Adrenal gland (tissue), 12 donors: ENCODE measurements around the gene CFAP65. TPM values are rescaled to one million over a fixed set of nuclear protein-coding genes. Genes with fewer than 3 reads are reported as not detected.

Experiments used
- DNase-seq, 7 donors: peaks; one replicate each; pipeline ENCODE4 v3.0.0-alpha.2; 2019 to 2020
- H3K27ac ChIP-seq, 5 donors: fragments of 200-600 bp; sonication (generic) in 4 of 5; 1 replicate in 3 of 5; 2 replicates in 2 of 5; pipeline versions ENCODE4 v1.5.1 to v1.8.0; 2016 to 2020; ENCODE audit warnings: mild to moderate bottlenecking in 1 of 5
- H3K27me3 ChIP-seq: fragments of 200-600 bp; 2 replicates; pipeline ENCODE4 v1.8.0; 2021
- H3K36me3 ChIP-seq, 2 donors: fragments of 200-600 bp; replicated peaks in 1 of 2; 1 replicate in 1 of 2; 2 replicates in 1 of 2; pipeline versions ENCODE4 v1.5.1 to v1.8.0; 2018 to 2022
- H3K4me1 ChIP-seq, 2 donors: fragments of 200-600 bp; replicated peaks in 1 of 2; 1 replicate in 1 of 2; 2 replicates in 1 of 2; pipeline versions ENCODE4 v1.5.1 to v1.8.0; 2018 to 2021
- H3K4me3 ChIP-seq, 4 donors: fragments of 200-600 bp; sonication (generic) in 3 of 4; one replicate each; pipeline ENCODE4 v1.5.1; 2016 to 2018
- H3K9me3 ChIP-seq, 3 donors: fragments of 200-600 bp; sonication (generic) in 1 of 3; replicated peaks in 1 of 3; 1 replicate in 2 of 3; 2 replicates in 1 of 3; pipeline versions ENCODE4 v1.5.1 to v1.8.0; 2016 to 2021
- CTCF ChIP-seq, 6 experiments: fragments of 450-650 bp in 4 of 6; fragments of 200-600 bp in 2 of 6; sonication (generic) in 1 of 6; IDR thresholded peaks; 1 replicate in 5 of 6; 2 replicates in 1 of 6; pipeline versions ENCODE4 v1.5.1 to v1.8.0; 2016 to 2021; ENCODE audit warnings: antibody characterized with exemption in 6 of 6, mild to moderate bottlenecking in 2 of 6, moderate library complexity in 1 of 6
- POLR2A ChIP-seq, 2 donors: fragments of 450-650 bp; IDR thresholded peaks; one replicate each; pipeline ENCODE4 v1.6.1; 2017; ENCODE audit warnings: antibody characterized with exemption in 2 of 2, mild to moderate bottlenecking in 2 of 2, moderate library complexity in 1 of 2
- WGBS, 4 donors: extraction: QIAGEN DNeasy Blood & Tissue Kit in 2 of 4; methylation state at CpG; one replicate each; pipeline versions ENCODE4 v1.1.5 to v1.1.7; 2013 to 2017; 5-methylcytosine and 5-hydroxymethylcytosine counted together
- intact Hi-C, 2 donors: fragments of 100-400 bp; cut with DNase I; formaldehyde crosslinking; loops; one replicate each; pipeline versions ENCODE4 v1.14.1 to v1.15.0; 2022 to 2023
- polyA plus RNA-seq, 3 donors: library from polyadenylated mRNA; stranded (reverse); fragments of 200-250 nt in 2 of 3; fragments of 350-450 nt in 1 of 3; fragmentation: Illumina TruSeq in 1 of 3; extraction: RNeasy Lipid Tissue Mini Kit (QIAGEN cat#74804) in 1 of 3; gene quantifications; one replicate each; pipeline ENCODE4 v1.2.3, GENCODE V29; 2013 to 2014
- total RNA-seq, 9 donors: library from RNA; depleted of rRNA in 4 of 9; stranded (reverse); fragments of >200 nt in 4 of 9; fragments of 120-200 nt in 1 of 9; fragmentation: NEBNext Ultra II Directional in 1 of 9; extraction: Animal tissue kit (Norgen Biotek cat#: 25700) in 1 of 9; gene quantifications; one replicate each; pipeline versions ENCODE4 v1.1.0 to v1.2.4, GENCODE V29; 2013 to 2023
- donor health status: healthy with polysubstance abuse.
- donor health status: Bipolar disorder and iron deficiency.
- donor health status: DM: yes; HTN: yes; CAD: no.
- donor health status: DM: no; HTN: no; CAD: no.
- donor health status: DM: no; HTN: no; CAD: no.
- donor health status: DM: yes; HTN: yes; CAD: no.

CFAP65 gene
- total and polyA plus RNA-seq, 12 donors: 0.04 to 0.16 (median 0.06) TPM; not detected in 7

GRCh38 chr2:218985325-218986091 lies 55.8 kb downstream of the CFAP65 start:
- Histone ChIP-seq H3K9me3 (no peaks in the 10 kb centered on the region), H3K4me3 (no peak overlapping the region), H3K27ac (peak overlapping the region in 1 of 5 donors; percentile 63), H3K27me3 (peaks cover 93% of the 10 kb centered on the region), H3K36me3 (no peaks in the 10 kb centered on the region), H3K4me1 (peaks cover 11 to 16% of the 10 kb centered on the region in 2 donors)
- TF ChIP-seq CTCF (IDR thresholded peaks at IDR 0.05): no peak
- TF ChIP-seq POLR2A (IDR thresholded peaks at IDR 0.05): no peak
- intact Hi-C loops: no loop called here
- no peak for DNase-seq
- 4 to 12% (median 6%) methylated on average over 21 to 49 of the region's 49 CpGs for WGBS, 4 donors

- intact Hi-C loops: no loop called here
- TF ChIP-seq POLR2A (IDR thresholded peaks at IDR 0.05): no peak
- TF ChIP-seq CTCF (IDR thresholded peaks at IDR 0.05): no peak
- peak within 1 kb of the TSS in 1 of 5 donors; percentile 63 for H3K27ac ChIP-seq
Observed at GRCh38 chr2:218985021-218985324, 56.3 kb downstream of the CFAP65 start, which contains the start of gene FEV. TSS of gene FEV (minus strand) at chr2:218985184. CDS start at chr2:218985075, 109 bp downstream.

GRCh38 chr2:218984239-218985020 lies 56.9 kb downstream of the CFAP65 start:
- intact Hi-C loops: no loop called here
- Histone ChIP-seq H3K4me3 (no peak overlapping the region), H3K27ac (peak overlapping the region in 1 of 5 donors; percentile 63), H3K27me3 (peaks cover 89% of the 10 kb centered on the region), H3K4me1 (peaks cover 16% of the 10 kb centered on the region in 2 donors), H3K36me3 (no peaks in the 10 kb centered on the region), H3K9me3 (no peaks in the 10 kb centered on the region)
- DNase-seq: peak in 3 of 7 donors; percentile 33 to 72 (median 35)
- 1 to 4% (median 2%) methylated on average over 22 to 50 of the region's 50 CpGs for WGBS, 4 donors
- no peak for TF ChIP-seq CTCF (IDR thresholded peaks at IDR 0.05)
- no peak for TF ChIP-seq POLR2A (IDR thresholded peaks at IDR 0.05)

More at GRCh38 chr2:218985021-218985324, 56.3 kb downstream of the CFAP65 start, which contains the start of gene FEV:
- DNase-seq: no peak
- Histone ChIP-seq H3K4me1 (peaks cover 14 to 16% of the 10 kb centered on the region in 2 donors), H3K9me3 (no peaks in the 10 kb centered on the region), H3K4me3 (no peak within 1 kb of the TSS), H3K27me3 (peaks cover 90% of the 10 kb centered on the region), H3K36me3 (no peaks in the 10 kb centered on the region)
- 0 to 1% (median 1%) methylated on average over 16 to 32 of the region's 32 CpGs; no CpG with 5 or more reads in 1 of the 4 donors for WGBS, 4 donors

GRCh38 chr2:218983934-218984238 lies 57.4 kb downstream of the CFAP65 start:
- no peak for DNase-seq
- TF ChIP-seq CTCF (IDR thresholded peaks at IDR 0.05) (no peak), POLR2A (IDR thresholded peaks at IDR 0.05) (no peak)
- peaks cover 89% of the 10 kb centered on the region for H3K27me3 ChIP-seq
- H3K9me3 ChIP-seq: no peaks in the 10 kb centered on the region
- H3K4me3 ChIP-seq: no peak overlapping the region
- H3K36me3 ChIP-seq: no peaks in the 10 kb centered on the region
- H3K27ac ChIP-seq: peak overlapping the region in 1 of 5 donors; percentile 63
- H3K4me1 ChIP-seq: peaks cover 16% of the 10 kb centered on the region in 2 donors
- intact Hi-C loops: no loop called here
- WGBS, 4 donors: 4 to 14% (median 8%) methylated on average over 5 to 10 of the region's 10 CpGs
